Body of pancreas (tissue), 4 donors: ENCODE data around the gene PTBP3.

ENCODE experiments used
- POLR2A ChIP-seq, 3 donors: fragments of 450-650 bp; IDR thresholded peaks; one replicate each; pipeline ENCODE4 v1.6.1; 2016; ENCODE audit warnings: antibody characterized with exemption in 3 of 3, mild to moderate bottlenecking in 2 of 3
- TF ChIP-seq, protein P1 (sequence below), 7 experiments: fragments of 450-650 bp in 4 of 7; fragments of 200-600 bp in 3 of 7; sonication (generic) in 3 of 7; IDR thresholded peaks; one replicate each; pipeline ENCODE4 v1.5.1; 2016 to 2019; ENCODE audit warnings: antibody characterized with exemption in 7 of 7

DNA sequence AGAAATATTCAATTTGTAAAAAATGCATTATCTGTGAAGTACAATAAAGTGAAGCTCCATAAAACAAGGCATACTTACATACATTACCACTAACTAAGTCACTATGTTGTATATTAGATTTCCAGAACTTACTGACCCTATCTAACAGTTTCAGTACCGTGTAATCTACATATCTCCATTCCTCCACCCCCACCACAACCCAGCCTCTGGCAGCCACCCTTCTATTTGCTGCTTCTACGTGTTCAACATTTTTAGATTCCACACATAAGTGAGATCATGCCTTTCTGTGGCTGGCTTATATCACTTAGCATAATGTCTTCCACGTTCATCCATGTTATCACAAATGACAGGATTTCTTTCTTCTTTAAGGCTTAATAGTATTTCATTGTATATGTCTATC, 31.3 kb upstream of the PTBP3 start:
- TF ChIP-seq, protein P1, sequence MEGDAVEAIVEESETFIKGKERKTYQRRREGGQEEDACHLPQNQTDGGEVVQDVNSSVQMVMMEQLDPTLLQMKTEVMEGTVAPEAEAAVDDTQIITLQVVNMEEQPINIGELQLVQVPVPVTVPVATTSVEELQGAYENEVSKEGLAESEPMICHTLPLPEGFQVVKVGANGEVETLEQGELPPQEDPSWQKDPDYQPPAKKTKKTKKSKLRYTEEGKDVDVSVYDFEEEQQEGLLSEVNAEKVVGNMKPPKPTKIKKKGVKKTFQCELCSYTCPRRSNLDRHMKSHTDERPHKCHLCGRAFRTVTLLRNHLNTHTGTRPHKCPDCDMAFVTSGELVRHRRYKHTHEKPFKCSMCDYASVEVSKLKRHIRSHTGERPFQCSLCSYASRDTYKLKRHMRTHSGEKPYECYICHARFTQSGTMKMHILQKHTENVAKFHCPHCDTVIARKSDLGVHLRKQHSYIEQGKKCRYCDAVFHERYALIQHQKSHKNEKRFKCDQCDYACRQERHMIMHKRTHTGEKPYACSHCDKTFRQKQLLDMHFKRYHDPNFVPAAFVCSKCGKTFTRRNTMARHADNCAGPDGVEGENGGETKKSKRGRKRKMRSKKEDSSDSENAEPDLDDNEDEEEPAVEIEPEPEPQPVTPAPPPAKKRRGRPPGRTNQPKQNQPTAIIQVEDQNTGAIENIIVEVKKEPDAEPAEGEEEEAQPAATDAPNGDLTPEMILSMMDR (IDR thresholded peaks at IDR 0.05): no peak
- TF ChIP-seq POLR2A (IDR thresholded peaks at IDR 0.05): no peak
